HEK293T (cell line): ENCODE data around the gene KCNJ3.
"Not testable (repeated sequence)": the region's sequence is repeated elsewhere in the genome, so short reads cannot be mapped to it uniquely, and the experiment has no call there.

Source experiments
- CTCF ChIA-PET: fragments of 350-600 bp; formaldehyde crosslinking; extraction: SDS; loops from one replicate; lab custom pipeline; 2021; ENCODE audit warnings: antibody characterized with exemption, inconsistent platforms; lab: Yijun Ruan, JAX
- POLR2A ChIA-PET: fragments of 350-600 bp; formaldehyde crosslinking; extraction: SDS; loops from one replicate; lab custom pipeline; 2020; ENCODE audit warnings: antibody characterized with exemption, inconsistent platforms; lab: Yijun Ruan, JAX
- DNase-seq: peaks from one replicate; pipeline ENCODE4 v3.0.0; 2012; ENCODE audit warnings: mixed read lengths; ENCODE audit errors: extremely low spot score
- ARNT ChIP-seq: fragments of 450-650 bp; IDR thresholded peaks from 2 replicates; pipeline ENCODE4 v1.6.1; 2017; ENCODE audit warnings: mild to moderate bottlenecking
- BHLHE40 ChIP-seq: fragments of 450-650 bp; IDR thresholded peaks from 2 replicates; pipeline ENCODE4 v1.6.1; 2016; ENCODE audit warnings: mild to moderate bottlenecking, moderate library complexity, borderline replicate concordance
- CTBP1 ChIP-seq: fragments of 450-650 bp; IDR thresholded peaks from 2 replicates; pipeline ENCODE4 v1.6.1; 2016; ENCODE audit warnings: borderline replicate concordance
- ELF4 ChIP-seq: fragments of 450-650 bp; IDR thresholded peaks from 2 replicates; pipeline ENCODE4 v1.6.1; 2017; ENCODE audit warnings: antibody characterized with exemption
- FOXA1 ChIP-seq: fragments of 450-650 bp; IDR thresholded peaks from 2 replicates; pipeline ENCODE4 v1.6.1; 2016; ENCODE audit warnings: mild to moderate bottlenecking
- FOXK2 ChIP-seq: fragments of 450-650 bp; IDR thresholded peaks from 2 replicates; pipeline ENCODE4 v1.6.1; 2016; ENCODE audit warnings: mild to moderate bottlenecking
- FOXM1 ChIP-seq: fragments of 450-650 bp; IDR thresholded peaks from 2 replicates; pipeline ENCODE4 v1.6.1; 2017; ENCODE audit warnings: mild to moderate bottlenecking, borderline replicate concordance
- HDGF ChIP-seq: fragments of 450-650 bp; IDR thresholded peaks from 2 replicates; pipeline ENCODE4 v1.6.1; 2017; ENCODE audit warnings: antibody characterized with exemption, borderline replicate concordance
- L3MBTL2 ChIP-seq: fragments of 450-650 bp; conservative IDR thresholded peaks from 2 replicates; pipeline ENCODE4 v1.6.1; 2016; ENCODE audit warnings: mild to moderate bottlenecking
- LEF1 ChIP-seq: fragments of 450-650 bp; IDR thresholded peaks from 2 replicates; pipeline ENCODE4 v1.6.1; 2017; ENCODE audit warnings: mild to moderate bottlenecking, borderline replicate concordance
- NFRKB ChIP-seq: fragments of 450-650 bp; IDR thresholded peaks from 2 replicates; pipeline ENCODE4 v1.6.1; 2016; ENCODE audit warnings: mild to moderate bottlenecking, moderate library complexity
- SP1 ChIP-seq: fragments of 450-650 bp; IDR thresholded peaks from 2 replicates; pipeline ENCODE4 v1.6.1; 2017
- SUZ12 ChIP-seq: fragments of 450-650 bp; IDR thresholded peaks from 2 replicates; pipeline ENCODE4 v1.6.1; 2016; ENCODE audit warnings: mild to moderate bottlenecking
- TARDBP ChIP-seq: fragments of 450-650 bp; IDR thresholded peaks from 2 replicates; pipeline ENCODE4 v1.6.1; 2016
- ZNF384 ChIP-seq: fragments of 450-650 bp; IDR thresholded peaks from 2 replicates; pipeline ENCODE4 v1.6.1; 2016
- TF ChIP-seq, protein P1 (sequence below): fragments of 450-650 bp; IDR thresholded peaks from 2 replicates; pipeline ENCODE4 v1.6.1; 2016

KCNJ3 gene

DNA sequence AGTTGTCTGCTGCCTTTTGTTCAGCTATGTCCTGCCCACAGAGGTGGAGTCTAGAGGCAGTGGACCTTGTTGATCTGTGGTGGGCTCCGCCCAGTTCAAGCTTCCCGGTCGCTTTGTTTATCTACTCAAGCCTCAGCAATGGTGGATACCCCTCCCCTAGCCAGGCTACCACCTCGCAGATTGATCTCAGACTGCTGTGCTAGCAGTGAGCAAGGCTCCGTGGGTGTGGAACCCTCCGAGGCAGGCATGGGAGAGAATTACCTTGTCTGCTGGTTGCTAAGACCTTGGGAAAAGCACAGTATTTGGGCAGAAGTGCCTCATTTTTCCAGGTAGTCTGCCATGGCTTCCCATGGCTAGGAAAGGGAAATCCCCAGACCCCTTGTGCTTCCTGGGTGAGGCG lies 146.0 kb downstream of the KCNJ3 start:
- no peak for TF ChIP-seq ELF4
- TF ChIP-seq SP1: no peak
- no peak for TF ChIP-seq FOXM1
- no peak for TF ChIP-seq HDGF
- no peak for TF ChIP-seq ZNF384
- TF ChIP-seq SUZ12: no peak
- no peak for TF ChIP-seq NFRKB
- no peak for TF ChIP-seq LEF1
- TF ChIP-seq, protein P1, sequence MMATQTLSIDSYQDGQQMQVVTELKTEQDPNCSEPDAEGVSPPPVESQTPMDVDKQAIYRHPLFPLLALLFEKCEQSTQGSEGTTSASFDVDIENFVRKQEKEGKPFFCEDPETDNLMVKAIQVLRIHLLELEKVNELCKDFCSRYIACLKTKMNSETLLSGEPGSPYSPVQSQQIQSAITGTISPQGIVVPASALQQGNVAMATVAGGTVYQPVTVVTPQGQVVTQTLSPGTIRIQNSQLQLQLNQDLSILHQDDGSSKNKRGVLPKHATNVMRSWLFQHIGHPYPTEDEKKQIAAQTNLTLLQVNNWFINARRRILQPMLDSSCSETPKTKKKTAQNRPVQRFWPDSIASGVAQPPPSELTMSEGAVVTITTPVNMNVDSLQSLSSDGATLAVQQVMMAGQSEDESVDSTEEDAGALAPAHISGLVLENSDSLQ: no peak
- TF ChIP-seq FOXA1: no peak
- no peak for DNase-seq
- ChIA-PET POLR2A (no interaction called here), CTCF (no interaction called here)

DNA sequence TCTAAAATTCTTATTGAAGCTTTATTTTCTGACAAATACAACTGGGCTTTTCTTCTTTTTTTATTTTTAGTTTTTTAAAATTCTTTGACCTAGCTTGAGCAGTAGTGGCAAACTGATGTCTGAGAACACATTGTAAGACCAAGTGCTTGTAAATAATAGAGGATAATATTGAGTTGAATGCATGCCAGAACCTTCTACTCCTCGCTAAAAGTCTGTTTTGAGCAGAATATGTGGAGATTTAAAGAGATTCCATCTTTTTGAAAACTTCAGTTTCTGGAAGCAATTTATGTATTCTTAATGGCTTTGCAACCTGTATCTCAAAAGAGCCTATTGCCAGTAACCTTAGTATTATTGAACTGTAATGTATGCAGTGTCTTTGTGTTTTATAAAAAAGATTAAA lies 148.3 kb downstream of the KCNJ3 start:
- ChIA-PET CTCF (no interaction called here), POLR2A (no interaction called here)
- DNase-seq: no peak
- TF ChIP-seq ARNT (no peak), SP1 (no peak), ZNF384 (no peak), BHLHE40 (no peak), HDGF (no peak), SUZ12 (no peak), CTBP1 (no peak), FOXK2 (no peak), LEF1 (no peak), NFRKB (no peak), TARDBP (no peak), FOXM1 (no peak), ELF4 (no peak), L3MBTL2 (no peak), FOXA1 (no peak)
- TF ChIP-seq, protein P1: no peak

DNA sequence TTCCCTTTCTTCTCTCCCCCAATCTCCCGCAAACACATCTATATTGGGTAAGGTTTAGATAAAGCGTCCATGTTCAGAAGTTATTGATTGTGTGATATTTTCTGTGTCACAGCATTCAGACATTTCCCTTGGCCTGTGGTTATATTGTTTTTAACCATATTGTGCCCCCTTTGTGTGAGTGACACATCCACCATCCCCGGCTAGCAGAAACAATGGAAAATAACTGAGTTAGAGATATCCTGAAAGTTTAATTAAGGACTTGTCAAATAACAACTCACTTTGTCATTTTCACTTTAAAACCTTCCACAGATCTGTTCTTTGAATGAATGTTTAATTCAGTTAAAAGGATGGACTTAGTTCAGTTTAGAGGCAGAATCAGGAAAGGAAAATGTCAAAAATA lies 151.0 kb downstream of the KCNJ3 start:
- ChIA-PET POLR2A (no interaction called here), CTCF (no interaction called here)
- no peak for DNase-seq
- TF ChIP-seq SUZ12: no peak
- TF ChIP-seq LEF1: no peak
- TF ChIP-seq ZNF384: no peak
- TF ChIP-seq NFRKB: no peak
- TF ChIP-seq, protein P1: no peak
- TF ChIP-seq FOXA1: no peak
- no peak for TF ChIP-seq FOXK2
- TF ChIP-seq SP1: no peak
- TF ChIP-seq TARDBP: no peak
- no peak for TF ChIP-seq ELF4

DNA sequence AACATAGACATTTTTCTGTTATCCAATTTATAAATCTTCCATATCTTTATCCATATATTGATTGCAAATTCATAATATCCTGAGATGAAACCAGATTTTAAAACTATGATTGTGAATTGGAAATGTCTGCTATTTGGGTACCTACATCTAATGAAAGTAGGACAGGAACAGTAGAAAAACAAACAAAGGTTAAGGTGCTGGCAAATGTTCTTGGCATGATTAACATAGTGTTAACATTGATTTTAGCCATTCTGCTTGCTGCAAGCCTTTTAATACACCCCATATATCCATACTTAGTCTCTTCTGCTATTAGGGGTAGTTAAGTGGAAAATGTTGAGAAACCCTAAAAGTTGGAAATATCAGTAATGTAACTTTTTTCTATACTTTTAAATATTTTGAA lies 152.0 kb downstream of the KCNJ3 start:
- CTCF ChIA-PET: no interaction called here
- no peak for DNase-seq
- TF ChIP-seq ZNF384 (no peak), FOXA1 (no peak), CTBP1 (no peak)
- POLR2A ChIA-PET: no interaction called here

DNA sequence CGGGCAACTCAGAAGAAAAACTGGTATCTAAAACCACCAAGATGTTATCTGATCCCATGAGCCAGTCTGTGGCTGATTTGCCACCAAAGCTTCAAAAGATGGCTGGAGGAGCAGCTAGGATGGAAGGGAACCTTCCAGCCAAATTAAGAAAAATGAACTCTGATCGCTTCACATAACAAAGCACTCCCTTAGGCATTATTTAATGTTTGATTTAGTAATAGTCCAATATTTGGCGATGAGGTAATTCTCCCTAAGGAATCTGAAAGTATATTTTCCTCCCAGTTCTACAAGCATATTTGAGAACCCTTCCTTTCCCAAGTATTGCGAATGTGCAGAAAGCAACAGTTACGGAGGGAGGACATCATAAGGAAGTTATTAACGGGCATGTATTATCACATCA lies 156.6 kb downstream of the KCNJ3 start:
- no peak for TF ChIP-seq SP1
- no peak for TF ChIP-seq SUZ12
- TF ChIP-seq HDGF: no peak
- no peak for TF ChIP-seq L3MBTL2
- no peak for TF ChIP-seq LEF1
- TF ChIP-seq TARDBP: no peak
- TF ChIP-seq NFRKB: no peak
- TF ChIP-seq FOXK2: no peak
- no peak for TF ChIP-seq ELF4
- no peak for TF ChIP-seq BHLHE40
- no peak for TF ChIP-seq FOXM1
- no peak for DNase-seq
- ChIA-PET CTCF (no interaction called here), POLR2A (no interaction called here)

GRCh38 chr2:154867151-154867550 lies 168.7 kb downstream of the KCNJ3 start:
- CTCF ChIA-PET, DNase-seq, POLR2A ChIA-PET: not testable (repeated sequence)

- ChIA-PET POLR2A (no interaction called here), CTCF (no interaction called here)
- TF ChIP-seq TARDBP (no peak), BHLHE40 (no peak), LEF1 (no peak), ARNT (no peak), HDGF (no peak)
- no peak for DNase-seq
Observed at GRCh38 chr2:154875999-154876398, 177.5 kb downstream of the KCNJ3 start.
